ENCODE measurements around the gene PXK. TPM values are rescaled to one million over a fixed set of nuclear protein-coding genes. Genes with fewer than 3 reads are reported as not detected.

Gene PXK
- polyA plus RNA-seq, 1 donor (not counting 4 experiments of a cell fraction or from before 2014, with no cell fraction given): 12.2 TPM

- TF ChIP-seq CTCF (optimal IDR thresholded peaks at IDR 0.05 in 1 of 3, IDR thresholded peaks at IDR 0.05 in 1 of 3, conservative IDR thresholded peaks at IDR 0.05 in 1 of 3; ENCODE audit: extremely low read depth in 1 of 3, insufficient read depth in 2 of 3, low read length in 3 of 3) (no peak), EZH2 (IDR thresholded peaks at IDR 0.05; ENCODE audit: low read length) (no peak)
- no peaks in the 10 kb centered on the region for H3K79me2 ChIP-seq (ENCODE audit: control insufficient read depth, insufficient read depth, low read length)
- peaks cover 17% of the 10 kb centered on the region for H3K4me1 ChIP-seq (ENCODE audit: control insufficient read depth, extremely low read depth, insufficient read depth, low read length)
- DNase-seq (ENCODE audit: low read depth, low spot score) (peak; percentile 21), FAIRE-seq (peak; percentile 94)
- no peaks in the 10 kb centered on the region for H3K27me3 ChIP-seq (ENCODE audit: control insufficient read depth, extremely low read depth, insufficient read depth, low read length)
- peak overlapping the region; percentile 78 for H3K4me2 ChIP-seq (ENCODE audit: control insufficient read depth, extremely low read depth, insufficient read depth, low read depth, low read length)
- H3K9me3 ChIP-seq (ENCODE audit: control insufficient read depth, low read depth, low read length): no peaks in the 10 kb centered on the region
- no peaks in the 10 kb centered on the region for H3K36me3 ChIP-seq (ENCODE audit: control insufficient read depth in 2 of 2, extremely low read depth in 1 of 2, insufficient read depth in 2 of 2, low read length in 2 of 2)
- no peaks in the 10 kb centered on the region for H4K20me1 ChIP-seq (ENCODE audit: control insufficient read depth, extremely low read depth, insufficient read depth, low read length)
- H3K9ac ChIP-seq (ENCODE audit: control insufficient read depth, extremely low read depth, insufficient read depth, low read length): no peak overlapping the region
- peak overlapping the region; percentile 42 for H3K27ac ChIP-seq (ENCODE audit: control insufficient read depth, insufficient read depth, low read length)
- no peaks in the 10 kb centered on the region for H3K9me1 ChIP-seq (ENCODE audit: control insufficient read depth, extremely low read depth, insufficient read depth, low read length)
- no peak overlapping the region for H3K4me3 ChIP-seq (ENCODE audit: control insufficient read depth in 2 of 3, extremely low read depth in 1 of 3, insufficient read depth in 2 of 3, low read depth in 1 of 3, low read length in 3 of 3)
- dilution Hi-C loops (cut with MboI; ENCODE audit: extremely low pct_ligation_motif_present, low sequenced_read_pairs): no loop called here
- H2AFZ ChIP-seq (ENCODE audit: control insufficient read depth, low read length): no peak overlapping the region
Observed at GRCh38 chr3:58471025-58471887, 138.6 kb downstream of the PXK start.

- Histone ChIP-seq H3K9ac (ENCODE audit: control insufficient read depth, extremely low read depth, insufficient read depth, low read length) (no peak overlapping the region), H3K27me3 (ENCODE audit: control insufficient read depth, extremely low read depth, insufficient read depth, low read length) (no peaks in the 10 kb centered on the region), H3K4me2 (ENCODE audit: control insufficient read depth, extremely low read depth, insufficient read depth, low read depth, low read length) (no peak overlapping the region), H3K27ac (ENCODE audit: control insufficient read depth, insufficient read depth, low read length) (no peak overlapping the region), H3K79me2 (ENCODE audit: control insufficient read depth, insufficient read depth, low read length) (no peaks in the 10 kb centered on the region), H3K9me1 (ENCODE audit: control insufficient read depth, extremely low read depth, insufficient read depth, low read length) (no peaks in the 10 kb centered on the region), H3K4me1 (ENCODE audit: control insufficient read depth, extremely low read depth, insufficient read depth, low read length) (peaks cover 17% of the 10 kb centered on the region), H2AFZ (ENCODE audit: control insufficient read depth, low read length) (no peak overlapping the region), H4K20me1 (ENCODE audit: control insufficient read depth, extremely low read depth, insufficient read depth, low read length) (no peaks in the 10 kb centered on the region), H3K9me3 (ENCODE audit: control insufficient read depth, low read depth, low read length) (no peaks in the 10 kb centered on the region), H3K4me3 (ENCODE audit: control insufficient read depth in 2 of 3, extremely low read depth in 1 of 3, insufficient read depth in 2 of 3, low read depth in 1 of 3, low read length in 3 of 3) (no peak overlapping the region), H3K36me3 (ENCODE audit: control insufficient read depth in 2 of 2, extremely low read depth in 1 of 2, insufficient read depth in 2 of 2, low read length in 2 of 2) (no peaks in the 10 kb centered on the region)
- DNase-seq (ENCODE audit: low read depth, low spot score) (no peak), FAIRE-seq (no peak)
- no peak for TF ChIP-seq CTCF (optimal IDR thresholded peaks at IDR 0.05 in 1 of 3, IDR thresholded peaks at IDR 0.05 in 1 of 3, conservative IDR thresholded peaks at IDR 0.05 in 1 of 3; ENCODE audit: extremely low read depth in 1 of 3, insufficient read depth in 2 of 3, low read length in 3 of 3)
- TF ChIP-seq EZH2 (IDR thresholded peaks at IDR 0.05; ENCODE audit: low read length): no peak
- dilution Hi-C loops (cut with MboI; ENCODE audit: extremely low pct_ligation_motif_present, low sequenced_read_pairs): no loop called here
Observed at GRCh38 chr3:58473275-58473674, 140.6 kb downstream of the PXK start.

Measured in keratinocyte (primary cell).